HL-60 (cell line): ENCODE results near the gene CHTOP.

Experiments used
- DNase-seq, 2 experiments: peaks; one replicate each; pipeline ENCODE4 v3.0.0-alpha.2; 2010 to 2020; ENCODE audit warnings: low read depth in 1 of 2, low spot score in 1 of 2
- H3K27ac ChIP-seq: fragments of 250-450 bp; sonication (Bioruptor Pico); replicated peaks from 2 replicates; pipeline ENCODE4 v1.5.1; 2020; ENCODE audit warnings: mild to moderate bottlenecking, moderate library complexity
- H3K27me3 ChIP-seq: fragments of 250-450 bp; sonication (Bioruptor Pico); 2 replicates; pipeline ENCODE4 v1.5.1; 2021; ENCODE audit warnings: mild to moderate bottlenecking, moderate library complexity; ENCODE audit not compliant: insufficient read depth, poor library complexity, severe bottlenecking
- H3K4me3 ChIP-seq: replicated peaks from 2 replicates; pipeline ENCODE4 v1.5.1; 2011; ENCODE audit warnings: mild to moderate bottlenecking, control low read depth, low read length; ENCODE audit not compliant: insufficient read depth
- GABPA ChIP-seq: IDR thresholded peaks from 2 replicates; pipeline ENCODE4 v1.6.1; 2012; ENCODE audit warnings: low read depth
- POLR2AphosphoS5 ChIP-seq: IDR thresholded peaks from 2 replicates; pipeline ENCODE4 v1.6.1; 2012; ENCODE audit warnings: low read depth
- REST ChIP-seq: IDR thresholded peaks from 2 replicates; pipeline ENCODE4 v1.6.1; 2012; ENCODE audit warnings: low read depth; ENCODE audit not compliant: insufficient replicate concordance
- SPI1 ChIP-seq: IDR thresholded peaks from 2 replicates; pipeline ENCODE4 v1.6.1; 2012; ENCODE audit warnings: low read depth, mild to moderate bottlenecking, borderline replicate concordance
- TF ChIP-seq, protein P1 (sequence below): IDR thresholded peaks from one replicate; pipeline ENCODE4 v1.5.1; 2011; ENCODE audit warnings: low read length, control low read depth, inconsistent platforms; ENCODE audit not compliant: insufficient read depth

CHTOP gene

GRCh38 chr1:153658400-153659174 is 24.7 kb downstream of the CHTOP start, which contains the start of gene SNAPIN:
Gene SNAPIN (plus strand): TSS chr1:153658703. CDS start chr1:153658744, 41 bp downstream.
- peak; percentile 62 to 93 for DNase-seq
- H3K27me3 ChIP-seq: no peaks in the 10 kb centered on the region
- H3K27ac ChIP-seq: peak within 1 kb of the TSS; percentile 91
- H3K4me3 ChIP-seq: peak within 1 kb of the TSS; percentile 86
- TF ChIP-seq SPI1: peak; percentile 6; the same call in 1 of the 2 replicates
- no peak for TF ChIP-seq GABPA
- peak; percentile 74; the same call in 1 of the 2 replicates for TF ChIP-seq POLR2AphosphoS5
- no peak for TF ChIP-seq REST
- TF ChIP-seq, protein P1, sequence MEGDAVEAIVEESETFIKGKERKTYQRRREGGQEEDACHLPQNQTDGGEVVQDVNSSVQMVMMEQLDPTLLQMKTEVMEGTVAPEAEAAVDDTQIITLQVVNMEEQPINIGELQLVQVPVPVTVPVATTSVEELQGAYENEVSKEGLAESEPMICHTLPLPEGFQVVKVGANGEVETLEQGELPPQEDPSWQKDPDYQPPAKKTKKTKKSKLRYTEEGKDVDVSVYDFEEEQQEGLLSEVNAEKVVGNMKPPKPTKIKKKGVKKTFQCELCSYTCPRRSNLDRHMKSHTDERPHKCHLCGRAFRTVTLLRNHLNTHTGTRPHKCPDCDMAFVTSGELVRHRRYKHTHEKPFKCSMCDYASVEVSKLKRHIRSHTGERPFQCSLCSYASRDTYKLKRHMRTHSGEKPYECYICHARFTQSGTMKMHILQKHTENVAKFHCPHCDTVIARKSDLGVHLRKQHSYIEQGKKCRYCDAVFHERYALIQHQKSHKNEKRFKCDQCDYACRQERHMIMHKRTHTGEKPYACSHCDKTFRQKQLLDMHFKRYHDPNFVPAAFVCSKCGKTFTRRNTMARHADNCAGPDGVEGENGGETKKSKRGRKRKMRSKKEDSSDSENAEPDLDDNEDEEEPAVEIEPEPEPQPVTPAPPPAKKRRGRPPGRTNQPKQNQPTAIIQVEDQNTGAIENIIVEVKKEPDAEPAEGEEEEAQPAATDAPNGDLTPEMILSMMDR: no peak

- DNase-seq: no peak
- Histone ChIP-seq H3K27me3 (no peaks in the 10 kb centered on the region), H3K27ac (peak overlapping the region; percentile 91), H3K4me3 (peak overlapping the region; percentile 86)
- TF ChIP-seq SPI1 (no peak), REST (no peak), GABPA (no peak)
Measured at GRCh38 chr1:153659175-153659534, 25.3 kb downstream of the CHTOP start.

GRCh38 chr1:153659656-153660055 is 25.8 kb downstream of the CHTOP start:
- no peak overlapping the region for H3K27ac ChIP-seq
- H3K27me3 ChIP-seq: no peaks in the 10 kb centered on the region
- no peak for TF ChIP-seq POLR2AphosphoS5
- TF ChIP-seq SPI1: no peak
- TF ChIP-seq REST: no peak
- TF ChIP-seq, protein P1: no peak
- TF ChIP-seq GABPA: no peak
- peak overlapping the region; percentile 86 for H3K4me3 ChIP-seq
- no peak for DNase-seq
